T-helper 1 cell treated with Interleukin-12 subunit alpha and Interleukin-12 subunit beta and Interleukin-4 antibody, amounts not matched to agents 30 ng/mL and 1 ng/mL, for 36 hours (primary cell): ENCODE results near the gene IGLL1. TPM values are rescaled to one million over a fixed set of nuclear protein-coding genes. Genes with fewer than 3 reads are reported as not detected.

ENCODE experiments used
- intact Hi-C: fragments of 100-400 bp; cut with micrococcal nuclease; formaldehyde crosslinking; loops from one replicate; pipeline ENCODE4 v1.15.1; 2024
- total RNA-seq: library from RNA; stranded (reverse); gene quantifications from 2 replicates; pipeline ENCODE4 v1.2.3, GENCODE V29; 2022

The IGLL1 gene
- total RNA-seq, 1 donor from 2014 or later, result not detected

- intact Hi-C loops, result loop anchor here (5.0 kb wide), 1 partner anchor 414 kb away; no protein-coding TSS in a partner anchor
Measured at GRCh38 chr22:23542933-23543332, 37.2 kb downstream of the IGLL1 start.

DNA sequence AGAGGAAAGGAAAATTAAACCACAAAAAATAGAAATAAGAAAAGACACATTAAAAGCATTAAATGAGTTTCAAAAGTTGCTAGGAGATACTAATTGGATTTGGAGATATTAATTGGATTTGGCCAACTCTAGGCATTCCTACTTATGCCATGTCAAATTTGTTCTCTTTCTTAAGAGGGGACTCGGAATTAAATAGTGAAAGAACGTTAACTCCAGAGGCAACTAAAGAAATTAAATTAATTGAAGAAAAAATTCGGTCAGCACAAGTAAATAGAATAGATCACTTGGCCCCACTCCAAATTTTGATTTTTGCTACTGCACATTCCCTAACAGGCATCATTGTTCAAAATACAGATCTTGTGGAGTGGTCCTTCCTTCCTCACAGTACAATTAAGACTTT lies 37.7 kb downstream of the IGLL1 start:
- intact Hi-C loops, result loop anchor here (5.0 kb wide), 1 partner anchor 415 kb away; no protein-coding TSS in a partner anchor

DNA sequence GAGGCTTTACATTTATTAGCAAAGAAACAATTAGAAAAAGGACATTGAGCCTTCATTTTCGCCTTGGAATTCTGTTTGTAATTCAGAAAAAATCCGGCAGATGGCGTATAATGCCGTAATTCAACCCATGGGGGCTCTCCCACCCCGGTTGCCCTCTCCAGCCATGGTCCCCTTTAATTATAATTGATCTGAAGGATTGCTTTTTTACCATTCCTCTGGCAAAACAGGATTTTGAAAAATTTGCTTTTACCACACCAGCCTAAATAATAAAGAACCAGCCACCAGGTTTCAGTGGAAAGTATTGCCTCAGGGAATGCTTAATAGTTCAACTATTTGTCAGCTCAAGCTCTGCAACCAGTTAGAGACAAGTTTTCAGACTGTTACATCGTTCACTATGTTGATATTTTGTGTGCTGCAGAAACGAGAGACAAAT lies 38.2 kb downstream of the IGLL1 start:
- intact Hi-C loops, result loop anchor here (1.0 to 5.0 kb wide), 3 partner anchors 49 to 415 kb away; no protein-coding TSS in a partner anchor

DNA sequence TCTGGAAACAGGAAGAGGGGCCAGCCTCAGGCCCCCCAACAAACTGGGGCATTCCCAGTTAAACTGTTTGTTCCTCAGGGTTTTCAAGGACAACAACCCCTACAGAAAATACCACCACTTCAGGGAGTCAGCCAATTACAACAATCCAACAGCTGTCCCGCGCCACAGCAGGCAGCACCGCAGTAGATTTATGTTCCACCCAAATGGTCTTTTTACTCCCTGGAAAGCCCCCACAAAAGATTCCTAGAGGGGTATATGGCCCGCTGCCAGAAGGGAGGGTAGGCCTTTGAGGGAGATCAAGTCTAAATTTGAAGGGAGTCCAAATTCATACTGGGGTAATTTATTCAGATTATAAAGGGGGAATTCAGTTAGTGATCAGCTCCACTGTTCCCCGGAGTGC lies 39.3 kb downstream of the IGLL1 start:
- intact Hi-C loops, result loop anchor here (1.0 to 5.0 kb wide), 3 partner anchors 50 to 416 kb away; no protein-coding TSS in a partner anchor

DNA sequence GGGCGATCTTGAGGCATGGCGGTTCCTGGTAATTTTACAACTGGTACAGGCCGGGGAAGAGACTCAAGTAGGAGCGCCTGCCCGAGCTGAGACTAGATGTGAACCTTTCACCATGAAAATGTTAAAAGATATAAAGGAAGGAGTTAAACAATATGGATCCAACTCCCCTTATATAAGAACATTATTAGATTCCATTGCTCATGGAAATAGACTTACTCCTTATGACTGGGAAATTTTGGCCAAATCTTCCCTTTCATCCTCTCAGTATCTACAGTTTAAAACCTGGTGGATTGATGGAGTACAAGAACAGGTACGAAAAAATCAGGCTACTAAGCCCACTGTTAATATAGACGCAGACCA lies 40.3 kb downstream of the IGLL1 start:
- intact Hi-C loops, result loop anchor here (1.0 to 10.0 kb wide), 5 partner anchors 138 to 417 kb away; partner anchors contain the start of genes VPREB3 and ZNF70

- intact Hi-C loops, result loop anchor here (1.0 to 10.0 kb wide), 4 partner anchors 137 to 224 kb away; partner anchors contain the start of genes VPREB3 and ZNF70
Measured at GRCh38 chr22:23539135-23539838, 40.8 kb downstream of the IGLL1 start.

- intact Hi-C loops, result loop anchor here (1.0 to 10.0 kb wide), 4 partner anchors 136 to 224 kb away; partner anchors contain the start of genes VPREB3 and ZNF70
Measured at GRCh38 chr22:23538696-23539030, 41.4 kb downstream of the IGLL1 start.

DNA sequence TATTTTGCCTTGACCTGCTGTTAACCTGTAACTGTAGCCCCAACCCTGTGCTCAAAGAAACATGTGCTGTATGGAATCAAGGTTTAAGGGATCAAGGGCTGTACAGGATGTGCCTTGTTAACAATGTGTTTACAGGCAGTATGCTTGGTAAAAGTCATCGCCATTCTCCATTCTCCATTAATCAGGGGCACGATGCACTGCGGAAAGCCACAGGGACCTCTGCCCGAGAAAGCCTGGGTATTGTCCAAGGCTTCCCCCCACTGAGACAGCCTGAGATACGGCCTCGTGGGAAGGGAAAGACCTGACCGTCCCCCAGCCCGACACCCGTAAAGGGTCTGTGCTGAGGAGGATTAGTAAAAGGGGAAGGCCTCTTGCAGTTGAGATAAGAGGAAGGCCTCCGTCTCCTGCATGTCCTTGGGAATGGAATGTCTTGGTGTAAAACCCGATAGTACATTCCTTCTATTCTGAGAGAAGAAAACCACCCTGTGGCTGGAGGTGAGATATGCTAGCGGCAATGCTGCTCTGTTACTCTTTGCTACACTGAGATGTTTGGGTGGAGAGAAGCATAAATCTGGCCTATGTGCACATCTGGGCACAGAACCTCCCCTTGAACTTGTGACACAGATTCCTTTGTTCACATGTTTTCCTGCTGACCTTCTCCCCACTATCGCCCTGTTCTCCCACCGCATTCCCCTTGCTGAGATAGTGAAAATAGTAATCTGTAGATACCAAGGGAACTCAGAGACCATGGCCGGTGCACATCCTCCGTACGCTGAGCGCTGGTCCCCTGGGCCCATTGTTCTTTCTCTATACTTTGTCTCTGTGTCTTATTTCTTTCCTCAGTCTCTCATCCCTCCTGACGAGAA lies 42.0 kb downstream of the IGLL1 start:
- intact Hi-C loops, result loop anchor here (5.0 to 10.0 kb wide), 3 partner anchors 159 to 223 kb away; partner anchors contain the start of genes VPREB3 and ZNF70

DNA sequence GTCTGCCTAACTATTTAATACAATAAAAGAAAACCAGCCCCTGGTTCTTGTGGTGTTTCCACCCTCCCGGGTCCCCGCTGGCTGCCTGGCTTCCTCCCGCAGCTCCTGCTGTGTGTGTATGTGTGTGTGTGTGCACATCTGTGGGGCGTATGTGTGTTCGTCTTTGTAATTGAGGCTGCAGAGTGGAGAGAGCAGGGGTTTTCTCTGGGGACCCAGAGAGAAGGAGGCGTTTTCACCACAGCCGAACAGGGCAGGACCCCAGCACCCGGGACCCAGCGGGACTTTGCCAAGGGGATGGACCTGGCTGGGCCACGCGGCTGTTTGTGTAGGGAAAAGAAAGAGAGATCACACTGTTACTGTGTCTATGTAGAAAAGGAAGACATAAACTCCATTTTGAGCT lies 42.7 kb downstream of the IGLL1 start:
- intact Hi-C loops, result loop anchor here (5.0 to 10.0 kb wide), 3 partner anchors 160 to 223 kb away; partner anchors contain the start of genes VPREB3 and ZNF70

GRCh38 chr22:23536821-23537345 lies 43.2 kb downstream of the IGLL1 start:
- intact Hi-C loops, result loop anchor here (5.0 to 10.0 kb wide), 3 partner anchors 160 to 222 kb away; partner anchors contain the start of genes VPREB3 and ZNF70

DNA sequence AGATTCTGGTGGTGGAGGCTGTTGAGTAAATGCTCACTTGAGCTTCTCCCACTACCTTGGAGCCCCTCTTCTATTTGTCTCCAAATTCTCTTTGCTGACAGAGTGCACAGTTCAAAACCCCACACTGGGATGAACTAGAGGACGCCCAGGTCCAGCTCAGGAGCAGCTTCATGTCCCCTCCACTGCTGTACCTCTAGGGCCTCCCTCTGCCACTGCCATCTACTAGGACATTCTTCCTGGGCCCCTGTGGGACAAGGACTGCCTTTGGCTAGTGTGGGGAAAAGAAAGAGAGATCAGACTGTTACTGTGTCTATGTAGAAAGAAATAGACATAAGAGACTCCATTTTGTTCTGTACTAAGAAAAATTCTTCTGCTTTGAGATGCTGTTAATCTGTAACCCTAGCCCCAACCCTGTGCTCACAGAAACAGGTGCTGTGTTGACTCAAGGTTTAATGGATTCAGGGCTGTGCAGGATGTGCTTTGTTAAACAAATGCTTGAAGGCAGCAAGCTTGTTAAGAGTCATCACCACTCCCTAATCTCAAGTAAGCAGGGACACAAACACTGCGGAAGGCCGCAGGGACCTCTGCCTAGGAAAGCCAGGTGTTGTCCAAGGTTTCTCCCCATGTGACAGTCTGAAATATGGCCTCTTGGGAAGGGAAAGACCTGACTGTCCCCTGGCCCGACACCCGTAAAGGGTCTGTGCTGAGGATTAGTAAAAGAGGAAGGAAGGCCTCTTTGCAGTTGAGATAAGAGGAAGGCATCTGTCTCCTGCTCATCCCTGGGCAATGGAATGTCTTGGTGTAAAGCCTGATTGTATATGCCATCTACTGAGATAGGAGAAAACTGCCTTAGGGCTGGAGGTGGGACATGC lies 44.1 kb downstream of the IGLL1 start:
- intact Hi-C loops, result loop anchor here (5.0 to 10.0 kb wide), 3 partner anchors 161 to 221 kb away; partner anchors contain the start of genes VPREB3 and ZNF70

- intact Hi-C loops, result loop anchor here (5.0 to 10.0 kb wide), 3 partner anchors 162 to 220 kb away; partner anchors contain the start of genes VPREB3 and ZNF70
Measured at GRCh38 chr22:23534851-23535717, 45.0 kb downstream of the IGLL1 start.

- intact Hi-C loops, result loop anchor here (10.0 kb wide), 2 partner anchors 220 kb away; partner anchors contain the start of genes VPREB3 and ZNF70
Measured at GRCh38 chr22:23534201-23534850, 45.8 kb downstream of the IGLL1 start.

- intact Hi-C loops, result loop anchor here (10.0 kb wide), 2 partner anchors 219 to 221 kb away; partner anchors contain the start of genes VPREB3 and ZNF70
Measured at GRCh38 chr22:23533771-23534191, 46.3 kb downstream of the IGLL1 start.

GRCh38 chr22:23533328-23533762 lies 46.7 kb downstream of the IGLL1 start:
- intact Hi-C loops, result loop anchor here (10.0 kb wide), 2 partner anchors 219 to 221 kb away; partner anchors contain the start of genes VPREB3 and ZNF70

DNA sequence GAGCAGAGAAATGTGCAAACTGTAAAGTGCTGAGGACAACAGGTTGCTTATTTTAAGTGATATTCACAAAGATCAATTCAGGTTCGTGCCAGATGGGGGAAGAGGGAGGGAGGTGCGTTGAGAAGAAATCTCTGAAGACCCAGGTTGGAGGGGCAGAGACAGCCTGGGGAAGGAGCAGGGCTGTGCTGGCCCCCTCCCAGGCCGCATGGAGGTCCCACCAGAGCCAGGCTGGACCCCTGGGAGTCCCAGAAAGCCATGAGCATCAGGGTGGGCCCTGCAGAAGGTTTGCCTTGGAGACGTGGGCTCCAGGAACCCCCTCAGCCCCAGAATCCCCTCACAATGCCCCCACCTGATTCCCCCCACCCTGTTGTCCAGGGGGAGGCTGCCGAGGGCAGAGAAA lies 47.4 kb downstream of the IGLL1 start:
- intact Hi-C loops, result loop anchor here (10.0 kb wide), 2 partner anchors 218 to 222 kb away; partner anchors contain the start of genes VPREB3 and ZNF70

- intact Hi-C loops, result loop anchor here (10.0 kb wide), 2 partner anchors 217 to 223 kb away; partner anchors contain the start of genes VPREB3 and ZNF70
Measured at GRCh38 chr22:23531966-23532705, 48.0 kb downstream of the IGLL1 start.
